ENCODE measurements around the gene IL15RA. TPM values are rescaled to one million over a fixed set of nuclear protein-coding genes. Genes with fewer than 3 reads are reported as not detected.

IL15RA gene
- total and polyA plus RNA-seq, 8 donors = 4.4 to 46.2 (median 6.8) TPM

DNA sequence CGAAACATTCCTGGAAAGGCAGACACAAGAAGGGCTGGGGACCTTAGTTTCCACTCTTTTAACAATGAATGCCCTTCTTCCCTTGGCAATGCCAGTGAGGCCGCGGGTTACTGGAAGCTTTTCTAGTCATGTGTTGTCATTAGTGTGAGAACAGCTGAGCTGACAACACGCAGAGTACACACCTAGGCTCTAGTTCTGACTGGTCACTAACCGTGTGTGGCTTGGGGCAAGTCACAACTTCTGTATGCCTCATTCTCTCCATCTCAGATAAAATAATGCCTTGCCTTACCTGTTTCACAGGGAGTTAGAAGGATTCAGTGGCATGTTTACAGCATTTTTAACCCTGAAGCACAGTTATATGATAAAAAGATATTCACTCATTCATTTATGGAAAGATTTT, 55.6 kb downstream of the IL15RA start:
- no peak for TF ChIP-seq CTCF (IDR thresholded peaks at IDR 0.05)
- peaks cover 6 to 100% of the 10 kb centered on the region in 2 donors for H3K36me3 ChIP-seq
- intact Hi-C loops (cut with DNase I) = no loop called here

GRCh38 chr10:5919568-5919967, 57.8 kb downstream of the IL15RA start:
- no peak for TF ChIP-seq CTCF (IDR thresholded peaks at IDR 0.05)
- Histone ChIP-seq H3K9me3 (no peaks in the 10 kb centered on the region), H3K27ac (no peak overlapping the region), H3K36me3 (peaks cover 6 to 98% of the 10 kb centered on the region in 2 donors), H3K27me3 (no peaks in the 10 kb centered on the region), H3K4me1 (no peaks in the 10 kb centered on the region), H3K4me3 (no peak overlapping the region)
- intact Hi-C loops (cut with DNase I) = no loop called here
- ATAC-seq (no peak), DNase-seq (no peak)

More for the DNA sequence above, 55.6 kb downstream of the IL15RA start:
- no peaks in the 10 kb centered on the region for H3K4me1 ChIP-seq
- no peak overlapping the region for H3K27ac ChIP-seq
- no peak overlapping the region for H3K4me3 ChIP-seq
- ATAC-seq (no peak), DNase-seq (no peak)
- no peaks in the 10 kb centered on the region for H3K27me3 ChIP-seq
- no peaks in the 10 kb centered on the region for H3K9me3 ChIP-seq

DNA sequence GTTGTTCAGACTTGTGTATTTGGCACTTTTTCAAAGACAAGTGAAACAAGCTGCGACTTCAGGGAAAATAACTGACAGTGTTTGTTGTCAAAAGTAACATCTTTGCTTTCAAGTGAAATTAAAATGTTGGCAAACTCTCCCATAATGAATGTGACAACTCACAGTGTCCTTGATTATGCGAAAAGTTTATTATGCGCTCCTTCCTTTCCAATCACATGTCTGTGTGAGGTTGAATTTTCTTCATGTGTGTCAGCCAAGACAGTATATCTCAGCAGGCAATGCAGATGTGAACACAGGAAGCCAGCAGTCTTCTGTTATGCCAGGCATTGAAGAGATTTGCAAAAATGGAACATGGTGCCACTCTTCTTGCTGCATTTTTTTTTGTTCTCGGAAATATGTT, 58.6 kb downstream of the IL15RA start:
- DNase-seq (no peak), ATAC-seq (no peak)
- TF ChIP-seq CTCF (IDR thresholded peaks at IDR 0.05) = no peak
- Histone ChIP-seq H3K27me3 (no peaks in the 10 kb centered on the region), H3K4me3 (no peak overlapping the region), H3K36me3 (peaks cover 2 to 98% of the 10 kb centered on the region in 2 donors), H3K27ac (no peak overlapping the region), H3K9me3 (no peaks in the 10 kb centered on the region), H3K4me1 (no peaks in the 10 kb centered on the region)
- intact Hi-C loops (cut with DNase I) = no loop called here

- Histone ChIP-seq H3K9me3 (no peaks in the 10 kb centered on the region), H3K36me3 (peaks cover 0 to 98% of the 10 kb centered on the region in 2 donors), H3K4me3 (no peak overlapping the region), H3K4me1 (no peaks in the 10 kb centered on the region), H3K27ac (no peak overlapping the region), H3K27me3 (no peaks in the 10 kb centered on the region)
- DNase-seq (no peak), ATAC-seq (no peak)
- intact Hi-C loops (cut with DNase I) = no loop called here
- TF ChIP-seq CTCF (IDR thresholded peaks at IDR 0.05) = no peak
These were observed 60.0 kb downstream of the IL15RA start for GRCh38 chr10:5917305-5917704.

- intact Hi-C loops (cut with DNase I) = no loop called here
- Histone ChIP-seq H3K9me3 (no peaks in the 10 kb centered on the region), H3K4me3 (no peak overlapping the region), H3K27me3 (no peaks in the 10 kb centered on the region), H3K4me1 (no peaks in the 10 kb centered on the region), H3K27ac (no peak overlapping the region), H3K36me3 (peaks cover 0 to 98% of the 10 kb centered on the region in 2 donors)
- ATAC-seq (no peak), DNase-seq (no peak)
- no peak for TF ChIP-seq CTCF (IDR thresholded peaks at IDR 0.05)
These were observed 61.9 kb downstream of the IL15RA start for GRCh38 chr10:5915451-5915850.
